Urothelium cell line (cell line): ENCODE results near the gene TIMP2.
A peak's percentile ranks its signal among the peaks of the same experiment; 100 is the strongest.
"Not testable (repeated sequence)": the region's sequence is repeated elsewhere in the genome, so short reads cannot be mapped to it uniquely, and the experiment has no call there.

Experiments
- DNase-seq: peaks from one replicate; pipeline ENCODE4 v3.0.0; 2011; ENCODE audit warnings: low spot score, mixed read lengths
- FAIRE-seq: peaks from 2 replicates; lab custom pipeline; 2011; peaks lifted over from hg19 to GRCh38; lab: Jason Lieb, UNC

The TIMP2 gene

GRCh38 chr17:78910497-78911284 lies 14.5 kb downstream of the TIMP2 start:
- FAIRE-seq (no peak), DNase-seq (no peak)

GRCh38 chr17:78908426-78908825 lies 16.8 kb downstream of the TIMP2 start:
- FAIRE-seq, result no peak
- DNase-seq, result no peak

GRCh38 chr17:78905541-78905940 lies 19.6 kb downstream of the TIMP2 start:
- FAIRE-seq (no peak), DNase-seq (no peak)

GRCh38 chr17:78905116-78905515 lies 20.1 kb downstream of the TIMP2 start:
- DNase-seq (no peak), FAIRE-seq (no peak)

- no peak for DNase-seq
- peak; percentile 9 for FAIRE-seq
Observed at GRCh38 chr17:78904371-78904770, 20.8 kb downstream of the TIMP2 start.

- DNase-seq (no peak), FAIRE-seq (peak; percentile 46)
Observed at GRCh38 chr17:78903101-78903779, 21.9 kb downstream of the TIMP2 start, which contains the start of gene CEP295NL. Gene CEP295NL, minus strand, starts transcription at chr17:78903201. Its CDS starts 1,373 bp downstream, at chr17:78901828.

- DNase-seq, FAIRE-seq: not testable (repeated sequence)
Observed at GRCh38 chr17:78902231-78902630, 23.0 kb downstream of the TIMP2 start.

- FAIRE-seq, result no peak
Observed at GRCh38 chr17:78901806-78902205, 23.4 kb downstream of the TIMP2 start.

GRCh38 chr17:78900816-78901215 lies 24.4 kb downstream of the TIMP2 start:
- DNase-seq (no peak), FAIRE-seq (no peak)

More at GRCh38 chr17:78901806-78902205, 23.4 kb downstream of the TIMP2 start:
- no peak for DNase-seq

GRCh38 chr17:78899361-78900260 lies 25.6 kb downstream of the TIMP2 start:
- FAIRE-seq (no peak), DNase-seq (no peak)

- DNase-seq (no peak), FAIRE-seq (no peak)
Observed at GRCh38 chr17:78898947-78899346, 26.2 kb downstream of the TIMP2 start.

GRCh38 chr17:78898075-78898836 lies 26.9 kb downstream of the TIMP2 start:
- DNase-seq (no peak), FAIRE-seq (no peak)

- no peak for FAIRE-seq
- no peak for DNase-seq
Observed at GRCh38 chr17:78897664-78898047, 27.5 kb downstream of the TIMP2 start.

GRCh38 chr17:78896834-78897663 lies 28.1 kb downstream of the TIMP2 start:
- DNase-seq, result no peak
- peak; percentile 23 for FAIRE-seq

GRCh38 chr17:78896091-78896833 lies 28.9 kb downstream of the TIMP2 start:
- DNase-seq (no peak), FAIRE-seq (no peak)

- DNase-seq, result no peak
- FAIRE-seq, result no peak
Observed at GRCh38 chr17:78895322-78895721, 29.9 kb downstream of the TIMP2 start.

GRCh38 chr17:78893684-78894083 lies 31.5 kb downstream of the TIMP2 start:
- FAIRE-seq, result no peak

GRCh38 chr17:78892936-78893379 lies 32.2 kb downstream of the TIMP2 start:
- peak; percentile 99 for FAIRE-seq

More at GRCh38 chr17:78893684-78894083, 31.5 kb downstream of the TIMP2 start:
- DNase-seq, result no peak

GRCh38 chr17:78892520-78892919 lies 32.7 kb downstream of the TIMP2 start:
- FAIRE-seq (no peak), DNase-seq (no peak)

More at GRCh38 chr17:78892936-78893379, 32.2 kb downstream of the TIMP2 start:
- DNase-seq, result no peak
